AG09319 (cell line): ENCODE measurements around the gene FRMD8.

Source experiments
- DNase-seq: peaks from one replicate; pipeline ENCODE4 v3.0.0-alpha.2; 2010; ENCODE audit warnings: low read depth; ENCODE audit errors: extremely low read depth
- CTCF ChIP-seq: IDR thresholded peaks from 2 replicates; pipeline ENCODE4 v1.5.1; 2011; ENCODE audit warnings: low read depth, mild to moderate bottlenecking, inconsistent platforms, low read length, moderate library complexity

Gene FRMD8

GRCh38 chr11:65386307-65387140 is at the start of gene FRMD8:
TSS of gene FRMD8 (plus strand) at chr11:65386637. CDS start at chr11:65387037, 400 bp downstream.
- TF ChIP-seq CTCF: no peak
- peak; percentile 56 for DNase-seq

- DNase-seq: no peak
- TF ChIP-seq CTCF: no peak
Measured at GRCh38 chr11:65338676-65339075, 47.8 kb upstream of the FRMD8 start.

- no peak for DNase-seq
- no peak for TF ChIP-seq CTCF
Measured at GRCh38 chr11:65340226-65340625, 46.2 kb upstream of the FRMD8 start.

GRCh38 chr11:65341856-65342255 is 44.6 kb upstream of the FRMD8 start:
- TF ChIP-seq CTCF: no peak
- DNase-seq: no peak

GRCh38 chr11:65351511-65351910 is 34.9 kb upstream of the FRMD8 start:
- TF ChIP-seq CTCF: no peak
- no peak for DNase-seq

- DNase-seq: no peak
- peak; percentile 33 for TF ChIP-seq CTCF
Measured at GRCh38 chr11:65352783-65353182, 33.7 kb upstream of the FRMD8 start.

GRCh38 chr11:65353376-65353775 is 33.1 kb upstream of the FRMD8 start:
- DNase-seq: no peak
- no peak for TF ChIP-seq CTCF
